ENCODE results near the gene TRIP6. TPM values are rescaled to one million over a fixed set of nuclear protein-coding genes. Genes with fewer than 3 reads are reported as not detected.

TRIP6 gene
- total RNA-seq, 1 donor from 2014 or later: 56.5 TPM

DNA sequence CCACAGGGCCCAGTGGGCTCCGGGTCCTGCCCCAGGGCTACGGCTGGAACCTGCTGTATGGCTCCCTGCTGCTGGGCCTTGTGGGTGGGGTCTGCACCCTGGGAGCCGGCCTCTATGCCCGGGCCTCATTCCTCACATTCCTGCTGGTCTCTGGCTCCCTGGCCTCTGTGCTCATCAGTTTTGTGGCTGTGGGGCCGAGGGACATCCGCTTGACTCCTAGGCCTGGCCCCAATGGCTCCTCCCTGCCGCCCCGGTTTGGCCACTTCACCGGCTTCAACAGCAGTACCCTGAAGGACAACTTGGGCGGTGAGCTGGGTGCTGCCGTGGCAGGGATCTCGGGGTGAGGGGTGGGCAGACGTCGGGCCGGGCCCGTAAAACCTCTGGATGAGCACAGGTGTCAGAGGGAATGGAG is 10.3 kb upstream of the TRIP6 start:
- no peak for ATAC-seq
- Histone ChIP-seq H3K27ac (no peak overlapping the region), H3K36me3 (peaks cover 59% of the 10 kb centered on the region), H3K4me3 (no peak overlapping the region), H3K4me1 (peaks cover 18% of the 10 kb centered on the region), H3K9me3 (no peaks in the 10 kb centered on the region), H3K27me3 (ENCODE audit: low read depth) (no peaks in the 10 kb centered on the region)
- no peak for DNase-seq
- no peak for TF ChIP-seq CTCF (IDR thresholded peaks at IDR 0.05)
- intact Hi-C loops (cut with DNase I): no loop called here

- Histone ChIP-seq H3K4me1 (peaks cover 5% of the 10 kb centered on the region), H3K36me3 (peaks cover 64% of the 10 kb centered on the region), H3K27ac (no peak overlapping the region), H3K9me3 (no peaks in the 10 kb centered on the region), H3K27me3 (ENCODE audit: low read depth) (no peaks in the 10 kb centered on the region), H3K4me3 (no peak overlapping the region)
- no peak for TF ChIP-seq CTCF (IDR thresholded peaks at IDR 0.05)
- intact Hi-C loops (cut with DNase I): no loop called here
- ATAC-seq (no peak), DNase-seq (no peak)
Measured at GRCh38 chr7:100859856-100860255, 7.3 kb upstream of the TRIP6 start.

- Histone ChIP-seq H3K9me3 (no peaks in the 10 kb centered on the region), H3K4me1 (peaks cover 15% of the 10 kb centered on the region), H3K4me3 (no peak overlapping the region), H3K27me3 (ENCODE audit: low read depth) (no peaks in the 10 kb centered on the region), H3K27ac (no peak overlapping the region), H3K36me3 (peaks cover 55% of the 10 kb centered on the region)
- no peak for DNase-seq
- TF ChIP-seq CTCF (IDR thresholded peaks at IDR 0.05): no peak
- no peak for ATAC-seq
- intact Hi-C loops (cut with DNase I): no loop called here
Measured at GRCh38 chr7:100860702-100861615, 6.2 kb upstream of the TRIP6 start.

DNA sequence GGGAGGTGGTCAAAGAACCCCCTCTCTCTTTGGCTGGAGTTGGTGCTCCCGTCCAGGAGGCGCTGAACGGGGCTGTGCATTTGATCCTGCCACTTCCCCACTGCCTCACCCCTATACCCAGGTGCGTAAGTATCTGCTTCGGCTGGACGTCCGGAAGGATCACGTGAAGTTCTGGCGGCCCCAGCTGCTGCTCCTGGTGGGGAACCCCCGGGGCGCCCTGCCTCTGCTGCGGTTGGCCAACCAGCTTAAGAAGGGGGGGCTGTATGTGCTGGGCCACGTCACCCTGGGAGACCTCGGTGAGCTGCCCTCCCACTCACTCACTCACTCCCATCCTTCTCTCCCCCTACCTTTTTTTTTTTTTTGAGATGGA is 5.6 kb upstream of the TRIP6 start:
- Histone ChIP-seq H3K27ac (no peak overlapping the region), H3K36me3 (peaks cover 53% of the 10 kb centered on the region), H3K9me3 (no peaks in the 10 kb centered on the region), H3K4me1 (peaks cover 22% of the 10 kb centered on the region), H3K27me3 (ENCODE audit: low read depth) (no peaks in the 10 kb centered on the region), H3K4me3 (no peak overlapping the region)
- intact Hi-C loops (cut with DNase I): no loop called here
- no peak for DNase-seq
- TF ChIP-seq CTCF (IDR thresholded peaks at IDR 0.05): no peak
- ATAC-seq: no peak

- H3K27me3 ChIP-seq (ENCODE audit: low read depth): no peaks in the 10 kb centered on the region
- H3K4me1 ChIP-seq: peaks cover 40% of the 10 kb centered on the region
- TF ChIP-seq CTCF (IDR thresholded peaks at IDR 0.05): no peak
- H3K9me3 ChIP-seq: no peaks in the 10 kb centered on the region
- no peak for DNase-seq
- H3K27ac ChIP-seq: no peak overlapping the region
- ATAC-seq: no peak
- H3K36me3 ChIP-seq: peaks cover 39% of the 10 kb centered on the region
- intact Hi-C loops (cut with DNase I): no loop called here
- H3K4me3 ChIP-seq: no peak overlapping the region
Measured at GRCh38 chr7:100863406-100863950, 3.7 kb upstream of the TRIP6 start.

All from lower lobe of right lung (tissue), 2 donors.